B cell (primary cell): ENCODE measurements around the gene USP12.

Experiments used
- EZH2 ChIP-seq: IDR thresholded peaks from 2 replicates; pipeline ENCODE4 v1.6.1; 2012; ENCODE audit warnings: borderline replicate concordance, low read depth, mild to moderate bottlenecking, moderate library complexity, low read length; ENCODE audit not compliant: insufficient read depth, poor library complexity, severe bottlenecking
- TF ChIP-seq, protein P1 (sequence below): fragments of 200-600 bp; IDR thresholded peaks from one replicate; pipeline ENCODE4 v1.8.0; 2022; ENCODE audit warnings: antibody characterized with exemption, mild to moderate bottlenecking

DNA sequence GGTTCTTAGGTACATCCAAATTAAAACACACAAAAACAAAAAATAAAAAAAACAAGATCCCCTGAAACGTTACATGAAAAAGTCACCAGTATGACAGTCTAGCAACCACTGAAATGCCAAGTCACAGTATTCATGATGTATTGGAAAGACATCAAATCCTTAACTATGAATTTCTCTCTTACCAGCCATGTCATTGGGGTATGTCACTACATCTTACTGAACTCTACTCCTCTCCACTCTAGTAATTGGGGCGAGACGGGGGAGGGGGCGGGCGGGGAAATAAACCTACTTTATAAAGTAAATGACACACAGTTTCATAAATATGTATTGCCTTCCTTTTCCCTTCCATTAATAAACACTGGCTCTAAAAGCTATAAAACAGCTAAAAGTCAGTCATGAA is 65.5 kb downstream of the USP12 start:
- TF ChIP-seq, protein P1, sequence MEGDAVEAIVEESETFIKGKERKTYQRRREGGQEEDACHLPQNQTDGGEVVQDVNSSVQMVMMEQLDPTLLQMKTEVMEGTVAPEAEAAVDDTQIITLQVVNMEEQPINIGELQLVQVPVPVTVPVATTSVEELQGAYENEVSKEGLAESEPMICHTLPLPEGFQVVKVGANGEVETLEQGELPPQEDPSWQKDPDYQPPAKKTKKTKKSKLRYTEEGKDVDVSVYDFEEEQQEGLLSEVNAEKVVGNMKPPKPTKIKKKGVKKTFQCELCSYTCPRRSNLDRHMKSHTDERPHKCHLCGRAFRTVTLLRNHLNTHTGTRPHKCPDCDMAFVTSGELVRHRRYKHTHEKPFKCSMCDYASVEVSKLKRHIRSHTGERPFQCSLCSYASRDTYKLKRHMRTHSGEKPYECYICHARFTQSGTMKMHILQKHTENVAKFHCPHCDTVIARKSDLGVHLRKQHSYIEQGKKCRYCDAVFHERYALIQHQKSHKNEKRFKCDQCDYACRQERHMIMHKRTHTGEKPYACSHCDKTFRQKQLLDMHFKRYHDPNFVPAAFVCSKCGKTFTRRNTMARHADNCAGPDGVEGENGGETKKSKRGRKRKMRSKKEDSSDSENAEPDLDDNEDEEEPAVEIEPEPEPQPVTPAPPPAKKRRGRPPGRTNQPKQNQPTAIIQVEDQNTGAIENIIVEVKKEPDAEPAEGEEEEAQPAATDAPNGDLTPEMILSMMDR = no peak
- no peak for TF ChIP-seq EZH2
